AG04449 (cell line): ENCODE results near the gene SMAD3.

Experiments used
- CTCF ChIA-PET: fragments of 350-600 bp; formaldehyde crosslinking; extraction: SDS; loops from one replicate; lab custom pipeline; 2021; ENCODE audit warnings: antibody characterized with exemption; lab: Yijun Ruan, JAX
- POLR2A ChIA-PET: fragments of 400-600, 350-600 bp; formaldehyde crosslinking; extraction: SDS; loops from one replicate; lab custom pipeline; 2020; ENCODE audit warnings: antibody characterized with exemption, inconsistent platforms; lab: Yijun Ruan, JAX
- DNase-seq: peaks from one replicate; pipeline ENCODE4 v3.0.0-alpha.2; 2010; ENCODE audit warnings: low read depth, low spot score
- H3K4me3 ChIP-seq: 2 replicates; pipeline ENCODE4 v1.5.1; 2011; ENCODE audit warnings: low read depth, mild to moderate bottlenecking, control low read depth, low read length
- CTCF ChIP-seq: IDR thresholded peaks from one replicate; pipeline ENCODE4 v1.5.1; 2011; ENCODE audit warnings: mild to moderate bottlenecking, moderate library complexity, low read length, control low read depth, inconsistent platforms; ENCODE audit not compliant: insufficient read depth; ENCODE audit errors: missing control alignments

The SMAD3 gene

GRCh38 chr15:67126551-67127330 lies 61.3 kb downstream of the SMAD3 start:
- H3K4me3 ChIP-seq = no peak overlapping the region
- DNase-seq = no peak
- TF ChIP-seq CTCF = no peak
- CTCF ChIA-PET = interaction anchor here (1.6 to 2.0 kb wide), 2 partner anchors 8 to 179 kb away, joined by 3 to 7 read pairs; no protein-coding TSS in a partner anchor
- POLR2A ChIA-PET = no interaction called here

GRCh38 chr15:67127331-67127664 lies 61.9 kb downstream of the SMAD3 start:
- ChIA-PET CTCF (interaction anchor here (1.6 kb wide), 2 partner anchors 8 to 78 kb away, joined by 3 read pairs; no protein-coding TSS in a partner anchor), POLR2A (no interaction called here)
- no peak for DNase-seq
- no peak overlapping the region for H3K4me3 ChIP-seq
- no peak for TF ChIP-seq CTCF

GRCh38 chr15:67127965-67128364 lies 62.6 kb downstream of the SMAD3 start:
- ChIA-PET CTCF (interaction anchor here (0.9 to 1.6 kb wide), 3 partner anchors 11 to 78 kb away, joined by 3 read pairs; no protein-coding TSS in a partner anchor), POLR2A (interaction anchor here (0.6 to 1.3 kb wide), 2 partner anchors 15 to 60 kb away, joined by 3 read pairs; no protein-coding TSS in a partner anchor)
- TF ChIP-seq CTCF = no peak
- H3K4me3 ChIP-seq = no peak overlapping the region
- peak; percentile 91 for DNase-seq

GRCh38 chr15:67130166-67130565 lies 64.8 kb downstream of the SMAD3 start:
- no peak overlapping the region for H3K4me3 ChIP-seq
- TF ChIP-seq CTCF = no peak
- POLR2A ChIA-PET = no interaction called here
- CTCF ChIA-PET = no interaction called here
- DNase-seq = no peak

- CTCF ChIA-PET = interaction anchor here (0.7 to 1.6 kb wide), 2 partner anchors 10 to 184 kb away, joined by 3 to 5 read pairs; no protein-coding TSS in a partner anchor
- DNase-seq = no peak
- POLR2A ChIA-PET = no interaction called here
- no peak for TF ChIP-seq CTCF
- no peak overlapping the region for H3K4me3 ChIP-seq
Observed at GRCh38 chr15:67130673-67131601, 65.5 kb downstream of the SMAD3 start.
